ENCODE results near the gene EYS.

The EYS gene

GRCh38 chr6:64224819-64225218 is 1482.2 kb downstream of the EYS start:
- TF ChIP-seq CTCF (conservative IDR thresholded peaks at IDR 0.05) (no peak), ZFX (IDR thresholded peaks at IDR 0.05) (no peak)
- H3K27ac ChIP-seq = no peak overlapping the region

GRCh38 chr6:64221776-64222175 is 1485.2 kb downstream of the EYS start:
- TF ChIP-seq ZFX (IDR thresholded peaks at IDR 0.05) (no peak), CTCF (conservative IDR thresholded peaks at IDR 0.05) (no peak)

GRCh38 chr6:64220801-64221200 is 1486.2 kb downstream of the EYS start:
- H3K27ac ChIP-seq = no peak overlapping the region
- TF ChIP-seq ZFX (IDR thresholded peaks at IDR 0.05) (no peak), CTCF (conservative IDR thresholded peaks at IDR 0.05) (no peak)

More at GRCh38 chr6:64221776-64222175, 1485.2 kb downstream of the EYS start:
- no peak overlapping the region for H3K27ac ChIP-seq

- TF ChIP-seq ZFX (IDR thresholded peaks at IDR 0.05) (no peak), CTCF (conservative IDR thresholded peaks at IDR 0.05) (no peak)
- H3K27ac ChIP-seq = no peak overlapping the region
These were observed 1489.1 kb downstream of the EYS start for GRCh38 chr6:64217721-64218620.

- H3K27ac ChIP-seq = no peak overlapping the region
- TF ChIP-seq ZFX (IDR thresholded peaks at IDR 0.05) (no peak), CTCF (conservative IDR thresholded peaks at IDR 0.05) (no peak)
These were observed 1492.7 kb downstream of the EYS start for GRCh38 chr6:64214373-64214772.

GRCh38 chr6:64213697-64214096 is 1493.3 kb downstream of the EYS start:
- H3K27ac ChIP-seq = no peak overlapping the region
- TF ChIP-seq CTCF (conservative IDR thresholded peaks at IDR 0.05) = no peak

GRCh38 chr6:64197246-64197645 is 1509.8 kb downstream of the EYS start:
- TF ChIP-seq ZFX (IDR thresholded peaks at IDR 0.05) (no peak), CTCF (conservative IDR thresholded peaks at IDR 0.05) (no peak)

More at GRCh38 chr6:64197246-64197645, 1509.8 kb downstream of the EYS start:
- H3K27ac ChIP-seq = no peak overlapping the region

Measured in C4-2B (cell line).